IMR-90 (cell line): ENCODE results near the gene ZNF236.

Experiments
- BHLHE40 ChIP-seq: fragments of 150-350 bp; IDR thresholded peaks from 2 replicates; pipeline ENCODE4 v1.6.1; 2016; ENCODE audit warnings: mild to moderate bottlenecking, low read depth, low read length
- CTCF ChIP-seq: conservative IDR thresholded peaks from 2 replicates; pipeline ENCODE4 v1.5.1; 2012; ENCODE audit warnings: mild to moderate bottlenecking, low read depth, low read length, improper control_type of control experiment
- ELK1 ChIP-seq: fragments of 150-350 bp; IDR thresholded peaks from 2 replicates; pipeline ENCODE4 v1.6.1; 2016; ENCODE audit warnings: low read depth, mild to moderate bottlenecking, low read length, moderate library complexity, borderline replicate concordance
- FOS ChIP-seq: fragments of 150-350 bp; IDR thresholded peaks from 2 replicates; pipeline ENCODE4 v1.6.1; 2016; ENCODE audit warnings: low read depth, low read length
- MAFK ChIP-seq: IDR thresholded peaks from 2 replicates; pipeline ENCODE4 v1.6.1; 2012; ENCODE audit warnings: low read depth, low read length, improper control_type of control experiment
- MXI1 ChIP-seq: IDR thresholded peaks from 2 replicates; pipeline ENCODE4 v1.6.1; 2012; ENCODE audit warnings: low read depth, mild to moderate bottlenecking, low read length, moderate library complexity, borderline replicate concordance
- POLR2A ChIP-seq: IDR thresholded peaks from 2 replicates; pipeline ENCODE4 v1.6.1; 2012; ENCODE audit warnings: mild to moderate bottlenecking, low read depth, low read length
- RAD21 ChIP-seq: IDR thresholded peaks from 2 replicates; pipeline ENCODE4 v1.6.1; 2012; ENCODE audit warnings: low read length, improper control_type of control experiment
- USF2 ChIP-seq: fragments of 150-350 bp; IDR thresholded peaks from 2 replicates; pipeline ENCODE4 v1.6.1; 2017; ENCODE audit warnings: mild to moderate bottlenecking, antibody characterized with exemption, low read length, low read depth

GRCh38 chr18:76821356-76821874 lies 942 bp upstream of the ZNF236 start:
- no peak for TF ChIP-seq CTCF
- TF ChIP-seq FOS = no peak
- no peak; the same call in 1 of the 2 replicates for TF ChIP-seq MXI1
- TF ChIP-seq POLR2A = no peak
- no peak for TF ChIP-seq MAFK
- TF ChIP-seq RAD21 = no peak
- no peak for TF ChIP-seq USF2
- no peak for TF ChIP-seq BHLHE40
- TF ChIP-seq ELK1 = no peak
